ENCODE results near the gene PSMD1. TPM values are rescaled to one million over a fixed set of nuclear protein-coding genes. Genes with fewer than 3 reads are reported as not detected.
A peak's percentile ranks its signal among the peaks of the same experiment; 100 is the strongest.

Gene PSMD1
- total and polyA plus RNA-seq, 2 donors (not counting 3 experiments of a cell fraction or from before 2014, with no cell fraction given), result 163 to 209 TPM

GRCh38 chr2:231168460-231169139, 111.9 kb downstream of the PSMD1 start:
- peaks cover 37% of the 10 kb centered on the region for H3K4me1 ChIP-seq (ENCODE audit: control insufficient read depth, extremely low read depth, insufficient read depth, low read length)
- H3K36me3 ChIP-seq (ENCODE audit: control insufficient read depth in 2 of 2, extremely low read depth in 1 of 2, insufficient read depth in 2 of 2, low read length in 2 of 2), result peaks cover 5 to 25% of the 10 kb centered on the region in 2 experiments
- H3K9me3 ChIP-seq (replicated peaks; ENCODE audit: control insufficient read depth, insufficient read depth, low read length), result no peaks in the 10 kb centered on the region
- H3K4me3 ChIP-seq (replicated peaks in 1 of 3; ENCODE audit: insufficient read depth in 1 of 3, low read depth in 1 of 3, low read length in 3 of 3), result no peak overlapping the region
- no peaks in the 10 kb centered on the region for H4K20me1 ChIP-seq (replicated peaks; ENCODE audit: control insufficient read depth, extremely low read depth, insufficient read depth, low read length)
- peak; percentile 80 for DNase-seq (ENCODE audit: low read depth, low spot score)
- TF ChIP-seq POLR2AphosphoS5 (IDR thresholded peaks at IDR 0.05; ENCODE audit: insufficient read depth, low read depth, low read length), result peak; percentile 15
- peak; percentile 5 for TF ChIP-seq JUN (IDR thresholded peaks at IDR 0.05; ENCODE audit: borderline replicate concordance, insufficient read depth, insufficient read length, low read depth)
- no peak for TF ChIP-seq CTCF (IDR thresholded peaks at IDR 0.05; ENCODE audit: extremely low read depth in 1 of 2, insufficient read depth in 1 of 2, low read depth in 1 of 2, low read length in 2 of 2)
- TF ChIP-seq POLR2A (IDR thresholded peaks at IDR 0.05; ENCODE audit: low read depth, low read length), result peak; percentile 10
- no peak overlapping the region for H3K9ac ChIP-seq (replicated peaks; ENCODE audit: extremely low read depth, insufficient read depth, low read length)
- peak overlapping the region; percentile 45 for H3K4me2 ChIP-seq (ENCODE audit: insufficient read depth, low read length)
- no peaks in the 10 kb centered on the region for H3K27me3 ChIP-seq (ENCODE audit: control insufficient read depth in 2 of 2, insufficient read depth in 2 of 2, low read length in 2 of 2)
- intact Hi-C loops (cut with micrococcal nuclease), result loop anchor here (2.0 kb wide), 2 partner anchors 14 to 58 kb away; no protein-coding TSS in a partner anchor
- ChIA-PET POLR2A (no interaction called here), CTCF (interaction anchor here (0.9 to 2.5 kb wide), 9 partner anchors 9 to 65 kb away, joined by 3 to 7 read pairs (median 6); no protein-coding TSS in a partner anchor)
- peak; percentile 68 for FAIRE-seq
- no peak overlapping the region for H2AFZ ChIP-seq (ENCODE audit: low read depth, low read length)
- dilution Hi-C loops (cut with MboI; ENCODE audit: extremely low pct_ligation_motif_present, low sequenced_read_pairs), result no loop called here
- no TSS peak for BruUV-seq (replicated peaks)
- H3K9me1 ChIP-seq (replicated peaks; ENCODE audit: control insufficient read depth, extremely low read depth, insufficient read depth, low read length), result no peaks in the 10 kb centered on the region
- no peaks in the 10 kb centered on the region for H3K79me2 ChIP-seq (ENCODE audit: control insufficient read depth, insufficient read depth, low read length)
- peak overlapping the region; percentile 32 for H3K27ac ChIP-seq (ENCODE audit: insufficient read depth, low read depth, low read length)

DNA sequence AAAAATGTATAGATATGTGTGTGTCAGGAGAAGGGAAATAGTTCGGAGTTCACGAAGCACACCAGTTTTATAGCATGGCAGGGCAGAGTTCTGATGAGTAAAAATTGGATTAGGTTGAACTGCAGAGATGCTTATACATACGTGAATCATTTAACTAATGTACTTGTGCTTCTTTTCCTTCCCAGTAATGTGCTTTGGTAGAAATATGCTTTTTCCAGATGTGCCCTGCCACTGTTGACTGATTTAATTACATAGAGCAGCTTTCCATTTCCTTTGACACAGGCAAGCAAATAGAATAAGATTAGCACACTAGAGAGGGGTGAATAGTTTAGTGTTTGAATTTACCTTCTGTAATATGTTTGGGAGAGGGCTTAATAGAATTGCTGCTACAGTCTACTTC, 112.8 kb downstream of the PSMD1 start:
- no TSS peak for BruUV-seq (replicated peaks)
- Histone ChIP-seq H3K79me2 (ENCODE audit: control insufficient read depth, insufficient read depth, low read length) (no peaks in the 10 kb centered on the region), H3K4me2 (ENCODE audit: insufficient read depth, low read length) (no peak overlapping the region), H3K27ac (ENCODE audit: insufficient read depth, low read depth, low read length) (peak overlapping the region; percentile 32), H3K36me3 (ENCODE audit: control insufficient read depth in 2 of 2, extremely low read depth in 1 of 2, insufficient read depth in 2 of 2, low read length in 2 of 2) (peaks cover 5 to 23% of the 10 kb centered on the region in 2 experiments), H3K4me3 (replicated peaks in 1 of 3; ENCODE audit: insufficient read depth in 1 of 3, low read depth in 1 of 3, low read length in 3 of 3) (no peak overlapping the region), H4K20me1 (replicated peaks; ENCODE audit: control insufficient read depth, extremely low read depth, insufficient read depth, low read length) (no peaks in the 10 kb centered on the region), H3K9me3 (replicated peaks; ENCODE audit: control insufficient read depth, insufficient read depth, low read length) (no peaks in the 10 kb centered on the region), H3K27me3 (ENCODE audit: control insufficient read depth in 2 of 2, insufficient read depth in 2 of 2, low read length in 2 of 2) (no peaks in the 10 kb centered on the region), H3K4me1 (ENCODE audit: control insufficient read depth, extremely low read depth, insufficient read depth, low read length) (peaks cover 46% of the 10 kb centered on the region), H3K9ac (replicated peaks; ENCODE audit: extremely low read depth, insufficient read depth, low read length) (no peak overlapping the region), H2AFZ (ENCODE audit: low read depth, low read length) (no peak overlapping the region), H3K9me1 (replicated peaks; ENCODE audit: control insufficient read depth, extremely low read depth, insufficient read depth, low read length) (no peaks in the 10 kb centered on the region)
- DNase-seq (ENCODE audit: low read depth, low spot score), result peak; percentile 43
- intact Hi-C loops (cut with micrococcal nuclease) (loop anchor here (2.0 kb wide), 2 partner anchors 13 to 59 kb away; no protein-coding TSS in a partner anchor), dilution Hi-C loops (cut with MboI; ENCODE audit: extremely low pct_ligation_motif_present, low sequenced_read_pairs) (no loop called here)
- POLR2A ChIA-PET, result no interaction called here
- FAIRE-seq, result no peak
- CTCF ChIA-PET, result interaction anchor here (1.0 to 1.6 kb wide), 6 partner anchors 10 to 65 kb away, joined by 3 to 7 read pairs (median 4); no protein-coding TSS in a partner anchor
- TF ChIP-seq GATA2 (IDR thresholded peaks at IDR 0.05; ENCODE audit: insufficient read depth, insufficient read length, low read depth, low read length), result no peak
- TF ChIP-seq CTCF (IDR thresholded peaks at IDR 0.05; ENCODE audit: extremely low read depth in 1 of 2, insufficient read depth in 1 of 2, low read depth in 1 of 2, low read length in 2 of 2), result no peak
- TF ChIP-seq POLR2AphosphoS5 (IDR thresholded peaks at IDR 0.05; ENCODE audit: insufficient read depth, low read depth, low read length), result no peak
- no peak for TF ChIP-seq POLR2A (IDR thresholded peaks at IDR 0.05; ENCODE audit: low read depth, low read length)
- no peak for TF ChIP-seq MYC (IDR thresholded peaks at IDR 0.05; ENCODE audit: low read depth, low read length)
- TF ChIP-seq MAX (IDR thresholded peaks at IDR 0.05; ENCODE audit: insufficient read depth, insufficient read length), result no peak
